Mesenteric fat pad (tissue), 1 donor: ENCODE results near the gene CHAD. TPM values are rescaled to one million over a fixed set of nuclear protein-coding genes. Genes with fewer than 3 reads are reported as not detected.
"Not testable (repeated sequence)": the region's sequence is repeated elsewhere in the genome, so short reads cannot be mapped to it uniquely, and the experiment has no call there.

Source experiments
- DNase-seq: peaks from one replicate; pipeline ENCODE4 v3.0.0-alpha.2; 2020; ENCODE audit warnings: low spot score
- total RNA-seq: library from RNA; stranded (reverse); fragmentation: NEBNext Ultra II Directional; extraction: Animal tissue kit (Norgen Biotek cat#: 25700); gene quantifications from one replicate; pipeline ENCODE4 v1.2.1, GENCODE V29; 2021
- donor health status: DM: yes; HTN: yes; CAD: no.

Gene CHAD
- total RNA-seq, 1 donor from 2014 or later: 0.39 TPM

DNA sequence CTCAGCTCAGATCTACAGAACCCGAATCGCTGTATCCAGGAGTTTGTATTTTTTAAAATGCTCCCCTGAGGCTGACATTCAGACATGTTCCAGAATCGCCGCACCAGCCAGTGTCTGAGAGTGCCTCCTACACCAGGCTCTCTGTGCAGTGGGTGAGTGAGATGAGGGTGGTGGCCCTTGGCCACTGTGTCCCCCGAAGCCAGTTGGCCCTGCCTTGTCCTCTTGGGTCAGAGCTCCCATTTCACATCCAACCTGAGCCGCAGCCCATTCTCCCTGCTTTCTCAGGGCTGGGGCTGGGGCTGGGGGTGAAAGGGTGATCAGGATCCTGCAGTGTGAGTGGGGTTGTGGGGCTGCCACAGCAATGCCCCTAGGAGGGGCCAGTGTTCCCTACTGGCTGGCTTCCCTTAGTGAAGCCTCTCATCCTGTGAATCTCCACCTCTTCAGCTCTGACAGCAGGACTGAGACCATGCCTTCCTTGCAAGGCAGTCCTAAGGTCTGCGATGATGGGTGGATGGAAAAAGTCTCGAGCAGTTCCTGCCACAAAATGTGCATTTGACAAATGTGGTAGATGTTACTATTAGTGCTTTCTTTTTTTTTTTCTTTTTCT, 26.6 kb upstream of the CHAD start:
- DNase-seq: no peak

DNA sequence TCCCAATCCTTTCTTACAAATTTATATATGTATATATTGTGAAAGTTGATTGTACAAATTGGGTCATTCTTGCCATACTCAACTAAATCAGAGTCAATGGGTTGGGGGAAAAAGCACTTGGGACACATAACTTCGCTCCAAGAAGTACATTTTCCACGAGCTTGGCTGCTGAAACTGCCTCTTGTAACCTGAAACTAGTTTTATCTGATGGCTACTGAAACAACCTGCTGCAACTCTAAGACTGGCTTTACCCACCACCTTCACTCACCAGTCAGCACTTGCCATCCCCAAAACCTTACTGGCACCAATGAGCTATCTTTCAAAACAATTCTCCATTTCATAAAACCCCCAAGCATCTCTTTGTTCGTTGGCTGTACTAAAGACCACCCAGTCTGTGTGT, 25.1 kb upstream of the CHAD start:
- DNase-seq: no peak

DNA sequence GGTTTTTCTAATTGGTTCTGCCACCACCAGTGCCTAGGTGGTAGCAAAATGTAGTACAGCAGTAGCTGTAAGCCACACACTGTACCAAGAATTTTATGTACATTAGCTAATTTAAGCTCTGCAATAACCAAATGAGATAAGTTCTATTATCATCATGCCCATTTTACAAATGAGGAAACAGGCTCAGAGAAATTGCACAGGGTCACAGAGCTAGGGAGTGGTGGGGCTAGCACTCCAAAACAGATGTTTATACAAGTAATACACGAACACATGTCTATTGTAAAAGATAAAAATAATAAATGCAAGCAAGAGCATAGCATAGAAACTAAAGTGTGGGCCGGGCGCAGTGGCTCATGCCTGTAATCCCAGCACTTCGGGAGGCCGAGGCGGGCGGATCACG, 23.5 kb upstream of the CHAD start:
- no peak for DNase-seq

DNA sequence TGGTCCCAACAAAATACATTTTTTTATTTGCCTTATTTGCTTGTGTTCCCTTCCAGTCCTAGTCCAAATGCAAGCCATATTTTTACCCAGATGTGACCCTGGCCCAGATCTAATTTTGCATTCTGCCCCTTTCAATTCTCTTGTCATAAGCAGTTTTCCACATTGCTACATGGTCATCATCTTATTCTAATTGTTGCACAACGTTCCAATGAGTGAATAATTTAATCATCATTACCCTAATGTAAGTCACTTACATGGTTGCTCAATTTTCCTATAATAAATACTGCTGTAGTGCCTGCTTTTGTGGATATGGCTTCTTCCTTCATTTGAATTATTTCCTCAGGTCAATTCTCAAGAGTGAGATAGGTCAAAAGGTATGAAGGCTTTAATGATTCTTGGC, 22.8 kb upstream of the CHAD start:
- no peak for DNase-seq

DNA sequence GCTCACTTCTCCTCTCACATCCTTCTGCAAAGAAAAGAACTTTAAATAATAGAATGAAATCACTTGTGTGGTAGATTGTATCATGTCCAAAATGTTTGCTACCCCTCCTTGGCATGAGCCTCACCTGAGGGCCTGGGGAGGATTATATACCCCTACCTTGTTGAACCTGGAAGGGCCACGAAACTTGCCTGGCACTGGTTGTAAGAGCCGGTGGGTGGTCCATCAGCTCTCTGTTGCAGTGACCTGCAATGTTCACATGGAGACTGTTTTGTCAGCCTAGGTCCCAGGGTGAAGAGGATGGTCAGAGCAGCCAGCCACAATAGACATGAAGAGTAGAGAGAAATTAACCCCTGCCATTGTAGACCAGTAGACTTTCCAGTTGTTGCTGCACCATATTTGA, 20.2 kb upstream of the CHAD start:
- DNase-seq: no peak

DNA sequence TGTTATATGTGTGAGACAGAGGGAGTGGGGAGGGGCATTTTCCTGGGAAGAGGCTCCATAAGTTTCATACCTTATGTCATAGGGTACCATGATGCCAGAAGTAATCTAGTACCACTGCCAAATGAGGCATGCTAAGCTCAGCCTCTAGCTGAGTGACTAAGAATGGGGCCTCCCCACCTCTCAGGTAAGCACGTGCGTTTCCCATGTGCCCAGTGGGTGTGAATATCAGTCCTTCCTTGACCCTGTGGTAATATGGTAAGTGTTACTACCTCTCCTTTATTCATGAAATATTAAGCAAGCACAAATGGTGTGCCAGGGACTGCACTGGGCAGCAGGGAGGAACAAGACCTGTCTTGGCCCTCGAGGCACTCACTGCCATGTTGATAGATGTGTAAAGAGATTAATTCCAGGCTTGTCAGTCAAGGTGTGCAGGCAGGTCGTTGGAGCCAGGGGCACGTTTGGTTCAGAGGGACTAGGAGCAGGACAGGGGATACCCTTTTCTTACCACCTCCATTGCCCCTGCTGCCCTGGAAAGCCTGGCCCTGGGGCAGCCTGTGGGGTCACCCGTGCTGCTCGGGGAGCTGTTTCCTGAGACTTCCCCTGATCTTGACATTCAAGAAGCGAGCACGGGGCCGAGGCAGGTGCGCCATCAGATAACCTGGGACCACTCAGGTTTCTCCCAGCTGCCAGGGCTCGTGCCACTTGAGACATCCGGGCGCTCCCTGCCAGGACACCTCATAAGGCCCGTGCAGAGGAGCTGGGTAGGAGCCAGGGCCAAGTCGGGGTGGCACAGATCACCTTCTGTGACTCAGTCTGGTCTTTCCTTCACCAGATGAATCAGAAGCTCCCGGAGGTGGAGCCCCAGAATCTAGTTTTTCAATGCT, 18.8 kb upstream of the CHAD start:
- no peak for DNase-seq

DNA sequence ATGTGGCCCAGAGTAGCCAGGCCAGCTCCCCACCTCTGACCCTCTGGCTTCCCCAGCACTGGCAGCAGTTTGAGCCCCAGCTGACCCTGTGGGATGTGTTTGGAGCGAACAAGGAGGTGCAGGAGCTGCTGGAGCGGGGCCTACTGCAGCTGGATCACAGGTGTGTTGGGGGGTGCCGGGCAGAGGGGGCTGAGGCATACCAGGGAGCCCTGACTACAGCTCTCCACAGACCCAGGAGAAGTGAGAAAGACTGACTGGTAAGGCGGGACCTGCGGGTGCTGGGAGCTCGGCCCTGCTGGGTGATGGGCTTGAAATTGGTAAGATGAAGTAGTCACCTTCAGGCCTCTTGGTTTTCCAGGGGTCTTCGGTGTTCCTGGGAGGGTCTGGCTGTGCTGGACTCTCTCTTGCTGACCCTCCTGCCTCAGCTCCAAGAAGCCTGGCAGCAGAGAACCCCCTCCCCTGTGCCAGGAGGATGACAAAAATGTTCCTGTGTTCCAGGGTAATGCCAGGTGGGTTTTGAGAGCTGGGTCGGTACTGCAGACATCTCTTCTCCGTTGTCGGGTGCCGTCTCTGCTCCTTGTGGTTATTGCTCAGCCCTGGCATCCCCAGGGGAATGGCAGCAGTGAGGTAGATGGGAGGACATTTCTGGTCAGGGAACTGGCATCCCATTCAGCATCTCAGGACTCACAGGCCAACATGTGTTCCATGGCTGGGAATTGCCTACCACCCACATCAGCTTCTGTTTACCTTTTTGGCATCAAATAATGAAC, 15.9 kb upstream of the CHAD start:
- DNase-seq: no peak

DNA sequence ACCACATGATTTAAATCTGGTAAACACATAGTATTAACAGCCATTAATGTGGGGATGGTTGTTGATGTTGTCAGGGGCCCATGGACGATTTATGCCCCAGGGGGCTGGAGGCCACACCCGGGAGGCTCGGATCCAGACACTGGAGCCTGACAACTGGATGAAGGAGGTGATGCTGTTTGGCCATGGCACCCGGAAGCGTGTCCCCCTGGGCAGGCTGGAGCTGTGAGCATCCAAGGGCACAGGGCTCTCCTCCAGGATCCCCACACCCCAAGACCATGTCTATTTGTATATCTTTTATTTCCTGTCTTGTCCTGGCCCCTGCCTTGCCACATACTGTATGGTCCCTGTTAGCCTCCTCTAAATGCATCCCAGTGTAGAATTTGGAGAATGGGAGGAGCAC, 14.6 kb upstream of the CHAD start:
- DNase-seq: no peak

DNA sequence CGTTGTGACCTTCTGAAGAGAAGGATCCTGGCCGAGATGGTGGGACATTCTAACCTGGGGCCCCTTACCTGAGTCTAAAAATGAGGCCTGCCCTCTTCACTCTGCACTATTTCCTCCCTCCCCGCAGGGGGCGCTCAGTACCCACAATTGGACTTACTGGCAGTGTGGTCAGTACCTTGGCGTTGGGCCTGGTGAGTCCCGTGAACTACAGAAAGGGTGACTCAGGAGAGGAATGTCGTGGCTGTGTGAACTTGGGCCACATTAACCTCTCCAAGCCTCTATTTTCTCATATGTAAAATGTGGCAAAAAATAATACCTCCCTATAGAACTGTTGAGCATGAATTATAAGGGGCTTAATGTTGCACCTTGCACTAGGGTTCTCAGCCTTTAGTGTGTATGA, 13.8 kb upstream of the CHAD start:
- peak; percentile 96 for DNase-seq

DNA sequence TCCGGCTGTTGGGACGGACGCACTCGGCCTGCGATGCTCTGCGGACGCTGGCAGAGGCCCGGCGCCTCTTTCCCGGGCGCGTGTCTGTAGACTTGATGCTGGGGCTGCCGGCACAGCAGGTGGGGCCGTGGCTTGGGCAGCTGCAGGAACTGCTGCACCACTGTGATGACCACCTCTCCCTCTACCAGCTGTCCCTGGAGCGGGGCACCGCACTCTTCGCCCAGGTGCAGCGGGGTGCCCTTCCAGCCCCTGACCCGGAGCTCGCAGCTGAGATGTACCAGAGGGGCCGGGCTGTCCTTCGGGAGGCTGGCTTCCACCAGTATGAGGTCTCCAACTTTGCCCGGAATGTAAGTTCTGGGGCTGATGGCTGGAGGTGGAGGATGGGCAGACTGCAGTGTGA, 13.4 kb upstream of the CHAD start:
- DNase-seq: no peak

DNA sequence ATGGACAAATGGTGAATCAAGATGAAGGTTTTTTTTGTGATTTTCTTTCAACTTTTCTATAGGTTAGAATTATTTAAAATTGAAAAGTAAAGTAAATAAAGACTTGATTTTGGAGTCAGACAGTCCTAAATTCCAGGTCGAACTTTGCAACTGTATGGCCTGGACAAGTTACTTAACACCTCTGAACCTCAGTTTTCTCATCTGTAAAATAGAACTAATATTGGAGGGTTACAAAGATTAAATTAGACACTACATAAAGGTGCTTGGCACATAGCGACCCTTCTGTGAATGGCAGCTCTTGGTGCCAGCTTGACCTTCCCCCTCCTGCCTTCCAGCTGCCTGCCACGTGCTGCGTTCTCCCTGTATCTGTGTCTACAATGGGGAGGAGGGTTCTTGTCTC, 13.0 kb upstream of the CHAD start:
- DNase-seq: no peak

DNA sequence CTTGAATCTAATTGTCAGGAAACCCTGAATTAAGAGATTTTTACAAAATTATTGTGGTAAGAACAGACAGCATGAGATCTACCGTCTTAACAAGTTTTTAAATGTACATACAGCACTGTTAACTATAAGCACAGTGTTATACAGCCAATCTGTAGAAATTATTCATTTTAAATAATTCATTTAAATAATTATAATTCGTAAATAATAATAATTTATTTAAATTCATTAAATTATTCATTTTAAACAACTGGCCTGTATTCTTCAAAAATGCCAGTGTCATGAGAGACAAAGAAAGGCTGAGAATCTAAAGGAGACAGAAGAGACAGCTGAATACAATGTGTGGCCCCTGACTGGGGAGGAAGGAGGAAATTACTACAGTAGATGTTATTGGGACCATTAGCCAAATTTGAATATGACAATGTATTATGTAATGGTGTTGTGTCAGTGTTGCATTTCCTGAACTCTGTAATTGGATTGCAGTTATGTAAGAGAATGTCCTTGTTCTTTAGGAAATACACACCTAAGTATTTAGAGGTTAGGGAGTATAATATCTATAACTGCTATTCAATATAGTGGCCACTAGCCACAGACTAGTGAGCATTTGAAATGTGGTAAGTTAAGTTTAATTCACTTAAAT, 12.3 kb upstream of the CHAD start:
- no peak for DNase-seq

DNA sequence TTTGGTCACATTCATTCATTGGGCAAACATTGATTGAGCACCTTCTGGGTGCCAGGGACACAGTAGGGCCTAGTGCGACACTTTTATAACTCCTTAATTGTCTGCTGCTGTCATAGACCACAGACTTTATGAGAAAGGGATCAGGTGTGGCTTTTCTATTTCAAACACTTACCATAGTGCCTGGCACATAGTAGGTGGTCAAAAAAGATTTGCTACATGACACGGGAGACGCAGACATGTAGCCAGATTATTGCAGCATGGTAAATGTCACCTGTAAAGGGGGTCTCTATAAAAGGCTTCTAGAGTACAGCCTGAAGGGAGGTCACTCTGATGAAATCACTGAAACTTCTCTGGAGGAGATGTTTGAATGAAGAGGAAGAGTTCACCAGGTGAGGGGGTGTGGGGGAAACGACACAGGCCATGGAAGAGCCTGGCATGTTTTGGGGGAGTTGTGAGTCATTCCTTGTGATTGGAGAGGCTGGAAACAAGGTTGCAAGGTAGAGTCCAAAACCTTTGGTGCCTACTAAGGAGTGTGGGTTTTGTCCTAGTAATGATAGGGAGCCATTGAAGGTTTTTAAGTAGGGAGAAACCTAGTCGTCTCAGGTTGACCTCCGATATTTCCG, 11.6 kb upstream of the CHAD start:
- DNase-seq: no peak

DNA sequence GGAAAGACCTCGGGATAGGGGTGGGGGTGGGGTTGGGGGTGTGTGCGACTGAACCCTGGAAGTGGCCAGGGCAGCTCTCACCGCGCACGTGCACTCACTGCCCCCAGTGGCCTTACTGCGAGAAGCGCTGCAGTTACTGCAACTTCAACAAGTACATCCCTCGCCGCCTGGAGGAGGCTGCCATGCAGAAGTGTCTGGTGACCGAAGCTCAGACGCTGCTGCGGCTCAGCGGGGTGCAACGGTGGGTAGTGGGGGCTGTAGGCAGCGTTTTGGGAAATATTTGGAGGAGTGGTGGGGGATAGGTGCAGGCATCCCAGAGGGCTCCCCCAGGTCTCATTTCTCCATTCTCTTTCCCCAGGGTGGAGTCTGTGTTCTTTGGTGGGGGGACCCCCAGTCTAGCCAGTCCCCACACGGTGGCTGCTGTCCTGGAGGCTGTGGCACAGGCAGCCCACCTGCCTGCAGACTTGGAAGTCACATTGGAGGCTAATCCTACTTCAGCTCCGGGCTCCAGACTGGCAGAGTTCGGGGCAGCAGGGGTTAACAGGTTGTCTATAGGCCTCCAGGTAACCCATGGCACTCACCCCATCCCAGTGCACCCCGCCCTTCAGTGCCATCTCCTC, 11.0 kb upstream of the CHAD start:
- DNase-seq: no peak

DNA sequence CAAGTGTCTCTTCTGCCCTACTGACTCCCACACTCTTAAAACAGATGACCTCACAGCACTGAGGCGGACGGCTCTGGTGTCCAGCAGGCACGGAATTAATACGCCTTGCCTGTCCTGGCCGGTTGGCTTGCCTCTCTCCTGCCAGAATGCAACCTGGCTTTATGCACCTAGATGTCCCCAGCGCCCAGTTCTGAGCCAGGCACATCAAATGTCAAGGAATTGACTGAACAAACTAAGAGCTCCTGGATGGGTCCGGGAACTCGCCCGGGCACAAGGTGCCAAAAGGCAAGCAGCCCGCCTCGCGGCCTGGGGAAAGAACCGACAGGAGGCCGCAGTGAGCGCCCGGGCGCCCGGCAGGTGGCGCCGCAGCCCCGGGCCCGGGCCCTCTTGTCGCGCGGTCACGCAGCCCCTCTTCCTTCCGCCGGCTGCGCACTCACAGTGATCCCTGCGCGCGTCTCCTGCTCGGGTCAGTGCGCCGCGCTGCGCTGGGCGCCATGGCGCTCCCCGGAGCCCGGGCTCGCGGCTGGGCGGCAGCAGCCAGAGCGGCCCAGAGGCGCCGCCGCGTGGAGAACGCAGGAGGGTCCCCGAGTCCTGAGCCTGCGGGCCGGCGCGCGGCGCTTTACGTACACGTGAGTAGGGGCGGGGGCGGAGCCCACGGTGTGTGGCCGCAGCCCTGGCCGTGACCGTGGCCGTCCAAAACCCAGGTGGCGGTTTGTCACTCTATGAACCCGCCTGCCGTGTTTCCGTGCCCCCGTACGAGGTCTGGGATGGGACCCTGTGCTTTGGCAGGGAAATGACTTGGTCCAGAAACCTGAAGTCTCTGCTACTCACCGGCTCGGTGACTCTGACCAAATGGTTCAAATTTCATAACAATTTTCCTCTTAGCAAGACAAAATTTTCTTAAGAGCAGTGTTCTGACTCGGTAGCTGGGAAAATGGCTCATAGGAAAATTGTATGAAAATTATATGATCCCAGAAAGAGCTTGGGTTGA, 10.0 kb upstream of the CHAD start, which contains the start of gene RSAD1:
TSS of gene RSAD1 (plus strand) at position 470 of the 991 bp plus-strand sequence. CDS start at position 495, 25 bp downstream.
- DNase-seq: peak; percentile 94

DNA sequence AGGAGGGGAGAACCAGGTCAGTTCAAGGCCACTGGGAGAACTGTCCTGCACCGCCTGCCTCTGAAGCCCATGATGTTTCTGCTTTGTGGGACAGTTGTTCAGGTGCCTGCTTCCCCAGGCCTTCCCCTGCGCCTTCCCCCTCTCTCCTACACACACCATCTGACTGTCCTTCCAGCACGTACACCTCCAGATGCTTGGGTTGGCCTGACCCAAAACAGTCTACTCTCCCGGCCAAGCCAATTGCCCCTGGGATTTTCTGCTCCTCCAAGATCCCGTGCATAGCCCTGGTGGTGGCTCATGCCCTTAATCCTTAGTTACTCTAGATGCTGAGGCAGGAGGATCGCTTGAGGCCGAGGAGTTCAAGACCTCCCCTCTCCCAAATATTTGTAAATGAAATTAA, 9.3 kb upstream of the CHAD start:
- no peak for DNase-seq

DNA sequence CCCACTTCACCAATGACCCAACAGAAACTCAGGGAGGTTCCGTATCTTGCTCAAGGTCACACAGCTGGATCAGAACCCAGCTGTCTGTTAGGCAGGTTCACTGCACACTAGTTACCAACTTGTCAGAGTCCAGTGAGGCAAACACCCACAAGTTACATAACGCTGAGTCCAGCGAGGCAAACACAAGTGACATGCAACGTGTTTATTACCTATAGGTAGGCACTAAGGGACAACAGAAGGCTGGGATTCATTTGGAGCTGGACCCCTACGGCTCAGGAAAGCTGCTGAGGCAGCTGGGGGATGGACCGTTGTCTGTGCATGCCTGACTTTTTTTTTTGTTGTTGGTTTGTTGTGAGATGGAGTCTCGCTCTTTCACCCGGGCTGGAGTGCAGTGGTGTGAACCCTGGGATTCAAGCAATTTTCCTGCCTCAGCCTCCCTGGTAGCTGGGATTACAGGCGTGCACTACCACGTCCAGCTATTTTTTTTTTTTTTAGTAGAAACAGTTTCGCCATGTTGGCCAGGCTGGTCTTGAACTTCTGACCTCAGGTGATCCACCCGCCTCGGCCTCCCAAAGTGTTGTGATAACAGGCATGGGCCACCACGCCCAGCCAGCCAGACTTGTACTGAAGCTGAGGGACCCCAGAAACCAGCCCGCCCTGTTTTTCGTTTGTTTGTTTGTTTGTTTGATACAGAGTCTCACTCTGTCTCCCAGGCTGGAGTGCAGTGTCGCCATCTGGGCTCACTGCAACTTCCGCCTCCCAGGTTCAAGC, 8.1 kb upstream of the CHAD start:
- no peak for DNase-seq

DNA sequence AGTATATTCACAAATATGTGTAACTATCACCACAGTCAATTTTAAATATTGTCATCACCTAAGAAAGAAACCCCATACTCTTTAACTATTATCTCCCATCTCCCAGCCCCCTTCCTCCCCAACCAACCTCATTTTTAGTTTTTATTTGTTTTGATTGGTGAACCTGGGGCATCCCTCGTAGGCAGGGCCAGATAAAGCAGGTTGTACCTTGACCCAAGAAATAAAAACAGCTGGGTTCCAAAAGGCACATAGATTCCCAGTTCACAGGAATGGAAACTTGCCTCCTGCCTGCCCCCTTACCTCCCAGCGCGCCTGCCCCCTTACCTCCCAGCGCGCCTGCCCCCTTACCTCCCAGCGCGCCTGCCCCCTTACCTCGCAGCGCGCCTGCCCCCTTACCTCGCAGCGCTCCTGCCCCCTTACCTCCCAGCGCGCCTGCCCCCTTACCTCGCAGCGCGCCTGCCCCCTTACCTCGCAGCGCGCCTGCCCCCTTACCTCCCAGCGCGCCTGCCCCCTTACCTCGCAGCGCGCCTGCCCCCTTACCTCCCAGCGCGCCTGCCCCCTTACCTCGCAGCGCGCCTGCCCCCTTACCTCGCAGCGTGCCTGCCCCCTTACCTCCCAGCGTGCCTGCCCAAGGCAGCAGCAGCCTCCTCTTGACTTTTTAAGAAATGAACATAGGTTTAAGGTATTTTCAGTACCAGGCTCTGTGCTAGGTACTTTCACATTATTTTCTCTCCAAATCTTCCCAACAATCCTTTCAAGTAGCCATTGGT, 7.3 kb upstream of the CHAD start:
- DNase-seq: not testable (repeated sequence)
